IPS-NIHi7 (cell line): ENCODE results near the gene RAB11FIP4.

ENCODE experiments used
- DNase-seq: peaks from one replicate; pipeline ENCODE4 v3.0.0; 2012; ENCODE audit warnings: mixed read lengths; ENCODE audit errors: extremely low spot score

Gene RAB11FIP4

GRCh38 chr17:31566247-31566991 is 174.9 kb downstream of the RAB11FIP4 start:
- no peak for DNase-seq

- no peak for DNase-seq
Measured at GRCh38 chr17:31566992-31567373, 175.5 kb downstream of the RAB11FIP4 start.

- DNase-seq = no peak
Measured at GRCh38 chr17:31568121-31568520, 176.6 kb downstream of the RAB11FIP4 start.

- DNase-seq = no peak
Measured at GRCh38 chr17:31568539-31568938, 177.1 kb downstream of the RAB11FIP4 start.

- no peak for DNase-seq
Measured at GRCh38 chr17:31570231-31570630, 178.8 kb downstream of the RAB11FIP4 start.

- no peak for DNase-seq
Measured at GRCh38 chr17:31570951-31571892, 179.7 kb downstream of the RAB11FIP4 start.

GRCh38 chr17:31572341-31572740 is 180.9 kb downstream of the RAB11FIP4 start:
- DNase-seq = no peak

- no peak for DNase-seq
Measured at GRCh38 chr17:31573047-31573446, 181.6 kb downstream of the RAB11FIP4 start.

- DNase-seq = no peak
Measured at GRCh38 chr17:31573861-31574260, 182.4 kb downstream of the RAB11FIP4 start.

- no peak for DNase-seq
Measured at GRCh38 chr17:31574458-31574857, 183.0 kb downstream of the RAB11FIP4 start.

- no peak for DNase-seq
Measured at GRCh38 chr17:31575043-31575442, 183.6 kb downstream of the RAB11FIP4 start.

- no peak for DNase-seq
Measured at GRCh38 chr17:31579265-31579664, 187.8 kb downstream of the RAB11FIP4 start.

GRCh38 chr17:31580316-31580705 is 188.8 kb downstream of the RAB11FIP4 start:
- no peak for DNase-seq

GRCh38 chr17:31580706-31581490 is 189.4 kb downstream of the RAB11FIP4 start:
- DNase-seq = no peak

- no peak for DNase-seq
Measured at GRCh38 chr17:31581491-31581890, 190.0 kb downstream of the RAB11FIP4 start.

- DNase-seq = no peak
Measured at GRCh38 chr17:31582151-31582907, 190.9 kb downstream of the RAB11FIP4 start.

GRCh38 chr17:31583772-31584356 is 192.4 kb downstream of the RAB11FIP4 start:
- DNase-seq = no peak

- no peak for DNase-seq
Measured at GRCh38 chr17:31584438-31585279, 193.2 kb downstream of the RAB11FIP4 start.

- DNase-seq = no peak
Measured at GRCh38 chr17:31585280-31585630, 193.8 kb downstream of the RAB11FIP4 start.

GRCh38 chr17:31586946-31587345 is 195.5 kb downstream of the RAB11FIP4 start:
- no peak for DNase-seq
